GM21737 (cell line): ENCODE results near the gene MINDY4.

Experiments used
- ATAC-seq: cut with Tn5 transposase; IDR thresholded peaks from one replicate; pipeline ENCODE4 v1.9.1; 2021; ENCODE audit warnings: mild to moderate bottlenecking, moderate library complexity; ENCODE audit not compliant: unreplicated experiment

MINDY4 gene

DNA sequence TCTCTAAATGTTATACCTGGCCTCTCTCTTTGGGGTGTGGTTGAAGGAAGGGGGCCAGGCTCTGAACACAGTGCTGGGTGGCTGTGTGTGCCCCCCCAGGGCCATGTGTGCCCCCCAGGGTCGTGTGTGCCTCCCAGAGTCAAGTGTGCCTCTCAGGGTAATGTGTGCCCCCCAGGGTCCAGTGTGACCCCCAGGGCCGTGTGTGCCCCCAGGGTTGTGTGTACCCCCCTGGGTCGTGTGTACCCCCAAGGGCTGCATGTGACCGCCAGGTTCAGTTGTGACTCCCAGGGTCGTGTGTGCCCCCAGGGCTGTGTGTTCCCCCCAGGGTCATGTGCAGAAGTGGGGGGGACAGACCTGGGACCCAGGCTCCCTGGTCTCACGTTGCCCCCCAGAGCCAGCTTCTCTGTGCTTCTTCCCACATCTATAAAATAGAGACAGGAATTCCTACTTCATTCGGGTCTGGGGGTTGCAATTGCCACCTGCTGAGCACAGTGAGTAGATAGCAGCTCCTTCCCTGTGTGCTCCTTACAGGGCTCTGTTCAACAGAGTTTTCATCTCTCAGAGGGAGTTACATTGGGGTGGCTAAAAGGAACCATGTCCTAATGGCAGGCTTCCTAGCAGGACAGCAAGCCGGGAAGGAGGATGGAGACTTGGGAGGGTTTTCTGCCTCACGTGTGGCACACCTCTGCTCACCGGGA is 99.8 kb downstream of the MINDY4 start:
- no peak for ATAC-seq

DNA sequence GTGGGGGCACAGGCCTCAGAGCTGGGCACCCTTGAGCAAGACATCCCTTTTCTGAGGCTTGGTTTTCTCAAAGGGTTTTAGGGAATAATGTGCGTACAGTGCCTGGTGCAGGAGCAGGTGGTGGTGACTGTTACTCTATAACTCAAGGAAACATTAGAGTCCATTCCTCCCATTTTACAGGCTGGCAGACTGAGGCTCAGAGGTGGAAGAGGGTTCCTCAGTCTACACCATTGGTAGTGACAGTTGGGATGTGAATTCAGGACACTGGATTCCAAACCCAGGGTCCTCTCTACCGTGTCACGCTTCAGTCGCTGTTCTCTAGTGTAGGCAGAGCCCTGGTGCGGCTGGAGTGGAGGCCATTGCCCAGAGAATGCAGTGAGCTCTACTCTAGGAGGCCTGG is 100.4 kb downstream of the MINDY4 start:
- ATAC-seq = no peak

DNA sequence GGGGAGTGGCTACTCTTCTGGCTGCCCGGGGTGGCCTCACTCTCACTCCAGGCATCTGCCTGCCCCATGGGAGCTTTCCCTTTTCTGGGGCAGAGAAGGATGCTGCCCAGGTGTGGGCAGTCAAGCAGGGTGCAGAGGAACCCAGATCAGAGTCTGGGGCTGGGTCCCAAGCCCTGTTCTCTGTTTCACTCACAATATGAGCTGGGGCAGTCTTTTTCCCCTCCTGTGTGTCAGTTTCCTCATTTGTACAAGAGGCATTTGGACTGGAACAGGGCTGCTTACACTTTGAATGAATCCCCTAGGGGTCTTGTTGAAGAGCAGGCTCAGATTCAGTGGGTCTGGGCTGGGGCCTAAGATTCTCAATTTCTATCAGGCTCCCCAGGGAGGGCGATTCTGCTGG is 102.0 kb downstream of the MINDY4 start:
- no peak for ATAC-seq

DNA sequence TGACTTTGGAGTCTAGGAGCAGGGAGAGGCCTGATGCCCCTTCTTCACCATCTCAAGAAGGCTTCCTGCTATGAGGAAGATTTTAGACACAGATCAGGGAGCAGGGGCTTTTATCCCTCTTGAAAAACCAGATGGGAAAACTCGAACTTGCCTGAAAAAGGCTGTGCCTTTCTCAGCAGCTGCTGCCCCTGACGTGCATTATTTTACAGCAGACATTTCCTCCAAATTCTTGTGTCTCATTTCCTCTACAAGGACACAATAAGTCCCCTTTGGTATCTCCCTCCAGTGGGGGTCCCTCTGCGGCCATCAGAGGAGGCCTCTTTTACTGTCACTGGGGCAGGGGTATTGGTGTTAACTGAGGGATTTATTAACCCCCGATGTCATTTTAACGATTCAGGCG is 102.4 kb downstream of the MINDY4 start:
- ATAC-seq = no peak

DNA sequence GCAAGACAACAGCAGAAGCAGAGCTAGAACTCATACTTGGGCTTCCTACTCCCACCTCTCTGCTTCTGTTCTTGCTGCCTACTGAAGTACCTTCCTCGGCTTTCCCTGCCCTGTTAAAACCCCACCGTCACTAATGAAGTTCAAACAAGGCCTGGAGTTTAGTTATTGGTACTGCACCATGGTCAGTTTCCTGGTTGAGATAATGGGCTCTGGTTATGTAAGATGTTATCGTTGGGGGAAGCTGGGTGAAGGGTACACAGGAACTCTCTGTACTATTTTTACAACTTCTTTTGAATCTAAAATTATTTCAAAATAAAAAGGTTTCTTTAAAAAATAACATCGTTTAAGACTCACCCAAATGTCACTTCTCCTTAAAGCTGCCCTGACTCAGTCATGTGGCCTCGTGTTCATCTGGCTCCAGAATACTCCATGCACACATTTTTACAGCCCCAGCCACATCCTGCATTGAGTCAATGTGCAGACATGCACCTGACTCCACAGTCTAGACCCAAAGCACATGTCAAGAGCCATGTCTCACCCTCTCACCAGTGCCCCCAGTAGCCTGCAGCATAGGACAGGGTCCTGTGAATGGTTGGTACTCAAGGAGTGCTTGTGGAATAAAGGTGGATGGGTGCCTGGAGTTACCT is 103.6 kb downstream of the MINDY4 start:
- ATAC-seq = no peak

DNA sequence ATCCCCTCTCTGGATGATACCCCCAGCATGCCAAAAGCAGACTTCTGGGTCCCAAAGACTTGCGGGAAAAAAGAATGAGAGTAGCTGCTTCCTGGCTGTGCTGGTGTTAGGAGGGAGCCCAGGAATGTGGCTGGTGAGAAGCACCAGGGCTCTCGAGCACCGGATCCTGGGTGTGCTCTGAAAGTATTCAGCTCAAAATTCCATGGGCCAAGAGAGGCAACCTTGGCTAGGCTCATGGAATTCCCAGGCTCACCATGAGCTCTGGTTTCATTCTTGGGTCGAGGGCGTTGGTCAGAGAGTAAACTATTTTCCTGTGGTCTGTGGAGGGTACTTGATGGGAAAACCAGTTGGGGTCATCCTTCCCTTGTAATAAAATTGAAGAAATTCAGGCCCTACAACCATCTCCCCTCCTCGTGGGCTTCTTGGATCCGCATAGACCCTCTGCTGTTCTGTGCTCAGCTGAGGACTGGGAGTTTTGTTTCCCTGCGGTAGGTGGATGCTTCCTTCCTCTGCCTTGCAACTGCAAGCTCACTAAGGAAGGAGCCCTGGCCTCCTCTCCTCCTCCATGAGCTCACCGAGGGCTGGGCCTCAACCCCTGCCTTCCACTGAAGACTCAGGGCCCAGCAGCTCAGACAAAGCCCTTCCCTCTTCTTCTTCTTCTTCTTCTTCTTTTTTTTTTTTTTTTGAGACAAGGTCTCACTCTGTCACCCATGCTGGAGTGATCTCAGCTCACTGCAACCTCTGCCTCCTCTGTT is 106.0 kb downstream of the MINDY4 start:
- no peak for ATAC-seq

DNA sequence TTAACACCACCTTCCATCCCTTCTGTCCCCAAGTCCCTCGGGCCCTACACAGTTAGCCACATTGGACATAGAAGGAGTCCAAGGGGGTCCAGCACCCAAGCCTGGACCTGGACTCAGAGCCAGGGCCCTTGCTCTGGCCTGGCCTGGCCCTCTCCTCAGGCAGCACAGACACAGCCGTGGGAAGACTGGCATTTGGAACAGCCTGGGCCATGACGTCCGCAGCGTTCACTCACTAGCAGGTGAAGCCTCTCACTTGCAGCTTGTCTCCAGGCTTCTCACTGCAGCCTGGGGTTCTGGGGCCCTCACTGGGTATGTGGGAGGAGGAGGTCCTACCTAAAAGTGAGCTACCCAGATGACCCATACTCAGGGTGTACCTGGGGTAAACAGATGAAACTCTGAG is 106.8 kb downstream of the MINDY4 start:
- no peak for ATAC-seq

DNA sequence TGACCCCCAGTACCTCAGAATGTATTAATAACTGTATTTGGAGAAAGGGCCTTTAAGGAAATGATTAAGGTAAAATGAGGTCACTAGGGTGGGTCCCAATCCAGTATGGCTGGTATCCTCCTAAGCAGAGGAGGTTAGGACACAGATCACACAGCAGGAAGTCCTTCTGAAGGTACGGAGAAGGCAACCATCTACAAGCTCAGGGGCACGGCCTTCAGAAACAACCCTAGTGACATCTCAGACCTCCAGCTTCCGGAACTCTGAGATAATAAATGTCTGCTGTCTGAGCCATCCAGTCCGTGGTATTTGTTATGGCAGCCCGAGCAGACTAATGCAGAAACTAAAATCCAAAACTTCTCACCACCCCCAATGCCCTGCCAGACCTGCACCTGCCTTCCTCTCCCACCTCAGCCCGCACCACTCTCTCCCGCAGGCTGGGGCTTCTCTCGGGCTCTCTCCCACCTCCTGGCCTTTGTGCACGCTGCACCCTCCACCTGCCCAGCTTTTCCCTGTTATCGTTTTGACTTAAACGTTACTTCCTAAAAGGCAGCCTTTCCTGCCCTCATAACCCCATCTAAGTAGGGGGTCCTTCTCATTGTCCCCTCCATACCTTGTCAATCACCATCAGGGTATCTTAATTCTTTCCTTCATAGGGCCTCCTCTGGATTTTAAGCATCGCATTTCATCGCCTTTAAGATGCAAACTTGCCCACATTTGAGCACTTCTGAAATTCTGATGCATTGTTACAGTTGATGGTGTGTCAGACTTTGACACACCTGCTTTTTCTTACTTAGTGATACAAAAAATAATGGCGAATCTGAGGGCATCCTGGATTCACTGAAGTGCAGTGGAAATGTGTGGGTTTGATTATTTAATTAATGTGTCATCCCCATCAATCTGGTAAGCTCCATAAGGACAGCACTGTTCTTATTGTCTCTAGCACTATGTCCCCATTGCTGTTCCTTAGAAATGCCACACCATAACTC is 108.2 kb downstream of the MINDY4 start:
- no peak for ATAC-seq

DNA sequence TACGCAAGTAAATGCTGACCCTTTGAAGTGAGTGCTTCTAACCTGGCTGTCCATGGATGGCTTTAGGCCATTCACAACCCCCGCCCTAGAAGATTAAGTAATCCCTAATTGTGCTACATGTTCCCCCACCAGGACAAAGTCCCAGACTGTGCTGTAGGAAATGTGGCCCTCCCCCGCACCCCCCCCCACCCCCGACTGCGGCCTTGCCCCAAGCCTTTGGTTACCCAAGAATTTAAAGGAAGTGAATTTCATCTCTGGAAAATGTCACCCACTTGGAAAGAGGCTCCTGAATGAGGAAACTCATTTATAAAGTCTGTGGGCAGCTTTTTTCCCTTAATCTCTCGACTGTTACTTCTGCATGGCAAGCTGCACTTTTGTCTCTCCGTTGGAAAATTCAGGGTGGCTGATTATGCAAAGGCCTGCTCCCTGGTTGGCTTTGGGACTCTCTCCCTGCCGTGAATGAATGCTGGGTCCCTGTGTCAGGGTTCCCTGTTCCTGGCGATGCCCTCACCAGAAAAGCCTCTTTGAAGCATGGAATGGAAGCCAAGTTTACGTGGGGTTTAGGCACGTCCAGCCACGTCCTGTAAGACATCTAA is 109.0 kb downstream of the MINDY4 start:
- ATAC-seq = no peak

DNA sequence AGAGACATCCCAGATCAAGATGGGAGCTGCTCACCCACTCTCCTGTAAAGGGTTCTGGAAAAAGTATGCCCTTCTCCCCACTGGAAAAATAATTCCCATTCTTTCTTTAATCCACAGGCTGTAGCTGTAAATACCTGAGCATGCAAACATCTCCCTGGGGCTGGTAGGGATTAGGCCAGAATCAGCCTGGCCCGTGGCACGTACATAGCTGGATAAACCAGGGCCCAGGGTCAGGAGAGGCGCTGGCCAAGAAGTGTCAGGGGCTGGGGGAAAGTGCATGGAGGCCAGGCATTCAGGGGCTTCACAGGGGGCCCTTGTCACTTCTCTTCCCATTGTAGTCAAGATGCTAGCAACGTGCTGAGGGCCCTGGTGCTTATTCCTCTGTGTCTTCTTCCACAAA is 109.7 kb downstream of the MINDY4 start:
- no peak for ATAC-seq

DNA sequence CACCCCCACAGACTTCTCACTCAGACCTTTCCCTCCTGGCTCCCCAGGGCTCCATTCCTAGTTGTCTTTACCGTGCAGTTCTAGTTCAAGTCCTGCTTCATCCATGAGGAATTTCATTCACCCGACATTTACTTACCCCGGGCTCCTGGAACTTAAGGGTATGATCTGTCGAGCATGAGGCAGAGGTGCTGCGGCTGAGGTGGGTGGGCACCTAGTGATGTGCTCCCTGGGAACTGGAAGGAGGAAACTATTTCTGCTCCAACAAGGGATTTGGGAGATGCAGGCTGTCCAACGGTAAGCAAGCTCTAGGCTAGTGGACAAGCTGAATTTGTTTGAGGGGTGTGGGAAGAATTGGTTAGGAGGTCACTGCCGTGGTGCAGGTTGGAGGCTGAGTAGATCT is 110.2 kb downstream of the MINDY4 start:
- no peak for ATAC-seq

DNA sequence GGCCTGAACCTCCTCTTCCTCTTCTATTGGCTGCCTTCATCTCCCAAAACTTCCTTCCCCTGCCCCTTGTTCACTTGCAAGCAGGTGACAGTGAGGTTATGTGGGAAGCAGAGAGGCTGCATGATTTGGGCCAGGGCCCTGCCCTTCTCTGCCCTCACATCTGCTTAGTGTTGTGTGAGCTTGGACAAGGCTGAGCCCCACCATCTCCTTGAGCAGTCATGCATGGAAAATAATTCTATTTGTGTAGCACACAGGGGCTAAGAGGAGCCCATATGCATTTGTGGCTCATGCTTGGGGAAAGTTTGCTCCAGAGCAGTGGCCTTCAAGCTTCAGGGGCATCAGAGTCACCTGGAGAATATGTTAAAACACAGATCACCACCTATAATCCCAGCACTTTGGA is 113.7 kb downstream of the MINDY4 start:
- no peak for ATAC-seq

DNA sequence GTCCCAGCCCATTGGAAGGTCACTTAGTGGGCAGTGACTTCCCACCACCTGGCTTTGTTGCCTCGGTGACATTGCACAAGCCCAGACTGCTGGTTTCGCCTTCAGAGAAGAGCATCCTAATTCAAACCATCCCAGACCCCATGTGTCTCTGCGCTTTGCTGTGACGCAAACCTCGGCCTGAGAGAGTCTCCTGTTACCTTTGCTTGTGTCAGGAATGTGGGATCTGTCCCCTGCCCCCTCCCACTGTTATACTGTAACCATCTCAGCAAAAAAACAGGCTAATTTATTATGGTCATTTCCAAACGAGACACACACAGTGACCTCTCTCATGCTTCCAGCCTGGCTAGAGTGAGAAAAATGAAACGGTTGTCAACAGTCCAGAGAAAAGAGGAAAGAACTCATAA is 115.4 kb downstream of the MINDY4 start:
- no peak for ATAC-seq

DNA sequence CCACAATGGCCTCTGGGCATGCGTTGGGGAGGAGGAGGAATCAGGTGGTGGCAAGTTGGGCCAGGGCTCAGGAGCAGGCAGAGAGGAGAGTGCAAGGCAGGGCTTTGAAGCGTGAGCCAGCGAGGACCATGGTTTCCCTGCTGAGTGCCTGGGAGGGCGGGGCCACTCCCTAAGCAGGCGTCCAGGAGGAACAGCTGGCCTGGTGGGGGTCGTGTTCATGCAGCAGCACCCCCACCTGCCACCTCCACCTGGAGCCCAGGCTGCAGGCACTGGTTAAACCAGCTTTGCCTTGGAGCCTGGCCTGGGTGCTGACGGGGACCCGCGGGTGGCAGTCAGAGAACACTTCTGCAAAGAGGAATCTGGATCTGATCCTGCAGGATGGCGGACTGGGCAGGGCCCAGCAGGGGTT is 116.3 kb downstream of the MINDY4 start:
- ATAC-seq = no peak

DNA sequence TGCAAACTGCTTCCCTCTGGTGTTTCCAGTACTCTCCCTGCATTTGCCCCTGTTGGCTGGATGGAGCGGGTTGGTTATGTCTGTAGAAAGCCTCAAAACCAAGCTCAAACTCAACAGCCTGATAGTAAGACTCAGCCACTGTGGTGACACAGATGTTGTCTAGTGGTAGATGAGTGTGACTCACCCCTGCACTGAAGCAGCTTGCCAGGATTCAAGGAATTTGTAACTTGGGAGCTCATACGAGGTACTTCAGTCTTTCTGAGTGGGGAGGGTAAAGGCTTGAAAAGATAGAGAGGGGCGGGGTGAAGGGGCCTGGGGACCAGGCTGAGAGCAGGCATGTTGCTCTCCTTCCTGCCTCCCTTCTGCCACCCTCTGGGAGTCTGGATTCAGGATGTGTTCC is 117.5 kb downstream of the MINDY4 start:
- ATAC-seq = no peak

DNA sequence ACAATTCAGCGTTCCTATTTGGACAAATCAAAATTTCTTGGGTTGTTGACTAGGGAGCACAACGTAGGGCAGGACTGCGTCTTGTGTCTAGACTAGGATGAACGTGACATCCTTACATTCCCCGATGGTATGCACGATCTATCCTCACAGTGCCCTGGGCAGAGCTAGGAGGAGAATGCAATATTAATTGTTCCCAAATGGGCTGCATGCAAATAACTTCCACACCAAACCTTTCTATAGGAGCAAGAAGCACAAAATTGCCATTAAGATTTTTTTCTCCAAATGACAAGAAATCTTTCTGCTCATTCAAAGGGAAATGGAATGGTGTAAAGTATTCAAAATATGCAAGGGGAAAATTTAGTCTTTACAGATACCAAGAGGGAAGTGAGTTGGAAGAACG is 119.0 kb downstream of the MINDY4 start:
- ATAC-seq = no peak

DNA sequence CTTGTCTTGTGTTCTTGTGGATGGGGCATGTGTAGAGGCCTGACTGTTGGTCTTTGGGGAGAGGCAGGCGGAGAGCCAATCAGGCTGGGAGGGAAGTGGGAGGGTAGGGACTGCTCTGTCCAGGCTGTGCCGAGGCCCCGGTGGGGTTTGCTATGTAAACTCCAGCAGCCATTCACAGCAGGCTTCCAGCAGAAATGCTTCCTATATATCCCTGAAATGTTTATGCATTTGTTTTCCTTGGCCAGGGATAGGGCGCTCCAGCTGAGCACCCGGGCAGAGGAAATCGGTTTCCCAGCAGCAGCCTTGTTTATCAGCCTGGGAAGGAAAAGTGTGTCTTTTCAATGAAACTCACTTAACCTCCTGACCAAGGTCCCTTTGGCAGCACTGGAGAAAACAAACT is 122.1 kb downstream of the MINDY4 start:
- ATAC-seq = no peak

DNA sequence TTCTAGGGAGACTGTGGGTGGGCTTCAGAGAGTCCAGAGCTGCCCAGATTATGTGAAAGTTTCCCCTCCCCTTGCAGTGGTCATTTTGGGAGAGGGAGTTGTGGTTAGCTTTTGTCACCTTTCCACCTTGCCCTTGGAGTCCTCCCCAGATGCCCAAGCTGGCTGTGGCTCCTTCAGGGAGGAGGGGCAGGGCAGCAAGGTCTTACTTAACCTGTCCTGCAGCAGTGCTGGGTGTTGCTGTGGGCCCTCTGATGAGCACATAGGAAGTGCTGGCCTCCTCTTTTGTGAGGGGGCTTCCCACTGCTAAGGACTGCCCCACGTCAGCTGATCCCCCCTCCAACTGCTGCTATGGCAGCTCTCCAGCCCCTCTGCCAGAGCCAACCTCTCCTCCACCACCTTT is 122.8 kb downstream of the MINDY4 start:
- ATAC-seq = no peak

DNA sequence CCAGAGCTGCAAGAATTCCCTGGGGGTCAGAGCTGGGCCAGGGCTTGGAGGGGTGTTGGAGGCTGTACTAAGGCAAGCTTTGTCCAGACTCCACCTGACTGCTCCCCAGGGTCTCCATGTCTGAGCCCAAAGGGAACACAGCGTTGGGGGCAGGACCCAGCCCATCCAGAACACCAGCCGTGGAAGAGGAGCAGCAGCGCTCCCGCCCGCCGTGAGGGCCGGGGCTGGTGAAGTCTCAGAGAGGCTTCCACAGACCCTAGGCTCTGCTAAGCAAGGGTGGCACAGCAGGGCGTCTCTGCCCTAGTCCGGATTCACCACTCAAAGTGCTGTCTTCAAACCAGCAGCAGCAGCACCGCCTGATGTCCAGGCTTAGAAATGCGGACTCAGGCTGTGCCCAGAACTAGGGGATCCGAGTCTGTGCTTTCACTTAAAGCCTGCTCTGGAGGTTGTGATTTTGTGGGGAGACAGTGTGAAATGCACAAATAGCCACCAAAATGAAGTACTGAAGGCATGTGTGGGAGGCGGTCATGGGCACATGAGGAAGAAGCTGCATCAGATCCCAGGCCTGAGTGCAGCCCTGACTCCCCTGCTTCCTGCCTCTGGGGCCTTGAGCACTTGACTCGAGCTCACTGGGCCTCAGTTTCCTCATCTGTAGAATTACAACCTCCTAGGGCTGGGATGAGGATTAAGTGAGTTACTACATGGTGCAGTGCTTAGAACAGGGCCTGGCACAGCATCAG is 123.8 kb downstream of the MINDY4 start:
- ATAC-seq = no peak

DNA sequence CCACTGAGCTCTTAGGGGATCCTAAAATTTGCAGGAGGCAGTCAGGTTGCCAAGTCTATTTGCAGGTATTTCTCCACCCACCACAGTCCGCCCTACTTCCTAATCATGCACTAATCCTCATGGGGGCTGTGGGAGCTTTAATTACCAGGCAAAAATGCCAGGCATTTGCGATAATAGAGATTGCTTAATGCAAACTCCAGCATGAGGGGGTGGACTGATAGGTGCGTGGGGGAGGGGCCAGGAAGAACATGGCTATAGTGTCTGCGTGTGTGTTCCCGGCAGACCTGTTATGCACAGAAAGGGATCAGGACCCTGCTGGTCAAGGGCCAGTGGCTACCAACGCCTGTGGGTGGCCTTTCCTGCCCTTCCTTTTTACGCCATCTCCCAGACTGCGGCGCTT is 124.8 kb downstream of the MINDY4 start:
- ATAC-seq = no peak
